Peyer's patch (tissue), 4 donors: Measurements from ENCODE around the gene PCMT1.

Experiments
- CTCF ChIP-seq, 6 experiments: fragments of 450-650 bp in 4 of 6; fragments of 200-600 bp in 2 of 6; sonication (generic) in 1 of 6; IDR thresholded peaks; one replicate each; pipeline ENCODE4 v1.5.1; 2017 to 2019; ENCODE audit warnings: antibody characterized with exemption in 6 of 6, mild to moderate bottlenecking in 3 of 6, moderate library complexity in 1 of 6
- POLR2A ChIP-seq, 2 donors: fragments of 450-650 bp; IDR thresholded peaks; one replicate each; pipeline ENCODE4 v1.5.1; 2017; ENCODE audit warnings: antibody characterized with exemption in 2 of 2, mild to moderate bottlenecking in 2 of 2, moderate library complexity in 2 of 2

DNA sequence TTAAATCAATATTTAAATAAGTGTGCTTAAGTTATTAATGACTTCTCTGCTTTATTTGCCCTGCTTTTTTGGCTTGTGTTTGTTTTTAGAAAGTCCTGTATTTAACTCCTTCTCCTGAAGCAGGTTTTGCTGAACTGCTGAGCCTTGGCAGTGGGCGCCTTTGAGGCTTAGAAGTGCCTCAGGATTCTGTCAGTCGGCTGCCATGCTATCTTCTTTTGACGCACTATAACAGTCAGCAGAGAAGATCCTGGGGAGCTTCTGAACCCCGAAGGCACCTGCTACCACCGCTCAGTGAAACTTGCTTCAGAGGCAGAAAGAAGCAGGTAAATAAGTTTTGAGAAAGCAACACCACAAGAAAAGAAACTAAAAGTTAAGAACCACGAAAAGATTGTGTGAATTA, 22.4 kb downstream of the PCMT1 start:
- TF ChIP-seq CTCF (IDR thresholded peaks at IDR 0.05): no peak
- TF ChIP-seq POLR2A (IDR thresholded peaks at IDR 0.05): no peak
